ENCODE data around the gene MEMO1. TPM values are rescaled to one million over a fixed set of nuclear protein-coding genes. Genes with fewer than 3 reads are reported as not detected.
"Not testable (repeated sequence)": the region's sequence is repeated elsewhere in the genome, so short reads cannot be mapped to it uniquely, and the experiment has no call there.

The MEMO1 gene
- total and polyA plus RNA-seq, 8 donors = 3.5 to 33.8 (median 25.6) TPM

DNA sequence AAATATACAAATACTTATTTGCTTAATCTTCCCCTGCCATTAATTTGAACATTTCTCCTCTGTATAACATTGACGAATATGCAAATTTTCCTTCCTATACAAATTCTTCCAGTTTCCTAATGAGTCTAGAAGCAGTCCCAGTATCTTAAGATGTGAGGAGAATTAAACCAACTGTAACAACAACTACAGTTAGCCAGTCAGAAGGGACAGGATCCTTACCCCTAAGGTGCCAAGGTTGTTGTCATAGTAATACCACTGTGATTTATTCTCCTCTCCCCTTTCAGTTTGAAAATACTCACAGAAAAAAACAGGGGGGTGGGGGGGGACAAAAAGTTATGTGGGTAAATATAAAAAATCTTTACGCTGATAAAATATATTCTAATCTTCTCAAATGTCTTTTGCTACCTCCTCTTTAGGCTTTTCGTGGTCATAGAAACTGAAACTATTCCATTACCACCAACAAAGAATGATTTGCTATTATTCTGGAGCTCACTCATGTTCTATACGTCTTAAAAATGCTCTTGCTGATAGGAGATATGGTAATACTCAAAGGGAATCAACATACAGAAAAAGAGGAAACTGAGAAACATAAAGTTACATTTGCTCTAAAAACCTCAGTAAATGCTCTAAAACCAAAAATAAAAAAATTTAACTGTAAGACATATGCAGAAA lies 107.6 kb downstream of the MEMO1 start:
- intact Hi-C loops (cut with DNase I; ENCODE audit: low total_unique reads) = no loop called here
- Histone ChIP-seq H3K9me3 (peaks cover 0 to 15% (median under 1%) of the 10 kb centered on the region in 4 donors), H3K36me3 (peaks cover 12 to 48% (median 29%) of the 10 kb centered on the region in 4 donors), H3K4me1 (no peaks in the 10 kb centered on the region), H3K27ac (no peak overlapping the region), H3K27me3 (no peaks in the 10 kb centered on the region), H3K4me3 (no peak overlapping the region)
- WGBS, 5 donors = 53 to 59% (median 57%) methylated on average over 4 of the region's 4 CpGs
- TF ChIP-seq, protein P1, sequence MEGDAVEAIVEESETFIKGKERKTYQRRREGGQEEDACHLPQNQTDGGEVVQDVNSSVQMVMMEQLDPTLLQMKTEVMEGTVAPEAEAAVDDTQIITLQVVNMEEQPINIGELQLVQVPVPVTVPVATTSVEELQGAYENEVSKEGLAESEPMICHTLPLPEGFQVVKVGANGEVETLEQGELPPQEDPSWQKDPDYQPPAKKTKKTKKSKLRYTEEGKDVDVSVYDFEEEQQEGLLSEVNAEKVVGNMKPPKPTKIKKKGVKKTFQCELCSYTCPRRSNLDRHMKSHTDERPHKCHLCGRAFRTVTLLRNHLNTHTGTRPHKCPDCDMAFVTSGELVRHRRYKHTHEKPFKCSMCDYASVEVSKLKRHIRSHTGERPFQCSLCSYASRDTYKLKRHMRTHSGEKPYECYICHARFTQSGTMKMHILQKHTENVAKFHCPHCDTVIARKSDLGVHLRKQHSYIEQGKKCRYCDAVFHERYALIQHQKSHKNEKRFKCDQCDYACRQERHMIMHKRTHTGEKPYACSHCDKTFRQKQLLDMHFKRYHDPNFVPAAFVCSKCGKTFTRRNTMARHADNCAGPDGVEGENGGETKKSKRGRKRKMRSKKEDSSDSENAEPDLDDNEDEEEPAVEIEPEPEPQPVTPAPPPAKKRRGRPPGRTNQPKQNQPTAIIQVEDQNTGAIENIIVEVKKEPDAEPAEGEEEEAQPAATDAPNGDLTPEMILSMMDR (IDR thresholded peaks at IDR 0.05) = no peak
- TF ChIP-seq POLR2AphosphoS5 (IDR thresholded peaks at IDR 0.05) = no peak
- no peak for TF ChIP-seq POLR2A (IDR thresholded peaks at IDR 0.05)
- no peak for TF ChIP-seq EP300 (IDR thresholded peaks at IDR 0.05)
- no peak for DNase-seq

DNA sequence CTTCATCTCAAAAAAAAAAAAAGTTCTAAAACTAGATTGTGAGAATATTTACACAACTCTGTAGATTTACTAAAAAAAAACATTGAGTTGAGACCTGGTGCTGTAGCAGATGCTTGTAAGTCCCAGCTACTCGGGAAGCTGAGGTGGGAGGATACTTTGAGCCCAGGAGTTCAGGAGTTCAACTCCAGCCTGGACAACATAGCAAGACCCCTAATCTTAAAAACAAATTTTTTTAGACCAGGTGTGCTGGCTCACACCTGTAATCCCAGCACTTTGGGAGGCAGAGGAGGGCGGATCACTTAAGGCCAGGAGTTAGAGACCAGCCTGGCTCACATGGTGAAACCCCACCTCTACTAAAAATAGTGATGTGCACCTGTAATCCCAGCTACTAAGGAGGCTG lies 108.9 kb downstream of the MEMO1 start:
- Histone ChIP-seq H3K9me3 (peaks cover 0 to 29% (median 7%) of the 10 kb centered on the region in 4 donors), H3K27ac (no peak overlapping the region), H3K36me3 (peaks cover 12 to 55% (median 34%) of the 10 kb centered on the region in 4 donors), H3K4me3 (no peak overlapping the region), H3K4me1 (no peaks in the 10 kb centered on the region), H3K27me3 (no peaks in the 10 kb centered on the region)
- intact Hi-C loops (cut with DNase I; ENCODE audit: low total_unique reads) = no loop called here
- WGBS, 5 donors = 95 to 98% (median 97%) methylated on average over 2 of the region's 2 CpGs
- DNase-seq = no peak
- TF ChIP-seq, protein P1 (IDR thresholded peaks at IDR 0.05) = no peak
- no peak for TF ChIP-seq EP300 (IDR thresholded peaks at IDR 0.05)
- no peak for TF ChIP-seq POLR2A (IDR thresholded peaks at IDR 0.05)
- no peak for TF ChIP-seq POLR2AphosphoS5 (IDR thresholded peaks at IDR 0.05)

DNA sequence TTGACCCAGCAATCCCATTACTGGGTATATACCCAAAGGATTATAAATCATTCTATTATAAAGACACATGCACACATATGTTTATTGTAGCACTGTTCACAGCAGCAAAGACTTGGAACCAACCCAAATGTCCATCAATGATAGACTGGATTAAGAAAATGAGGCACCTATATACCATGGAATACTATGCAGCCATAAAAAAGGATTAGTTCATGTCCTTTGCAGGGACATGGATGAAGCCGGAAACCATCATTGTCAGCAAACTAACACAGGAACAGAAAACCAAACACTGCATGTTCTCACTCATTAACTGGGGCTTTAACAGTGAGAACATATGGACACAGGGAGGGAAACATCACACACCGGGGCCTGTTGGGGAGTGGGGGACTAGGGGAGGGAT lies 110.7 kb downstream of the MEMO1 start:
- H3K27ac ChIP-seq; H3K4me3 ChIP-seq; H3K27me3 ChIP-seq; H3K4me1 ChIP-seq; DNase-seq; intact Hi-C loops (cut with DNase I; ENCODE audit: low total_unique reads): not testable (repeated sequence)
- Histone ChIP-seq H3K9me3 (peaks cover 0 to 30% (median 8%) of the 10 kb centered on the region in 4 donors), H3K36me3 (peaks cover 12 to 55% (median 34%) of the 10 kb centered on the region in 4 donors)
- WGBS, 5 donors = 97 to 100% (median 98%) methylated on average over 2 of the region's 2 CpGs

DNA sequence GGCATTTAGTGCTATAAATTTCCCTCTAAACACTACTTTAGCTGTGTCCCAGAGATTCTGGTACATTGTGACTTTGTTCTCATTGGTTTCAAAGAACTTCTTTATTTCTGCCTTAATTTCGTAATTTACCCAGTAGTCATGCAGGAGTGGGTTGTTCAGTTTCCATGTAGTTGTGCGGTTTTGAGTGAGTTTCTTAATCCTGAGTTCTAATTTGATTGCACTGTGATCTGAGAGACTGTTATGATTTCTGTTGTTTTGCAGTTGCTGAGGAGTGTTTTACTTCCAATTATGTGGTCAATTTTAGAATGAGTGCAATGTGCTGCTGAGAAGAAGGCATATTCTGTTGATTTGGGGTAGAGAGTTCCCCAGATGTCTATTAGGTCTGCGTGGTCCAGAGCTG lies 112.5 kb downstream of the MEMO1 start:
- H3K36me3 ChIP-seq = peaks cover 12 to 47% (median 30%) of the 10 kb centered on the region in 4 donors
- H3K27ac ChIP-seq; DNase-seq; H3K27me3 ChIP-seq; H3K4me3 ChIP-seq; intact Hi-C loops (cut with DNase I; ENCODE audit: low total_unique reads); H3K4me1 ChIP-seq: not testable (repeated sequence)
- H3K9me3 ChIP-seq = peaks cover 0 to 30% (median 8%) of the 10 kb centered on the region in 4 donors
- WGBS, 5 donors = 94 to 100% (median 98%) methylated on average over 3 of the region's 3 CpGs

DNA sequence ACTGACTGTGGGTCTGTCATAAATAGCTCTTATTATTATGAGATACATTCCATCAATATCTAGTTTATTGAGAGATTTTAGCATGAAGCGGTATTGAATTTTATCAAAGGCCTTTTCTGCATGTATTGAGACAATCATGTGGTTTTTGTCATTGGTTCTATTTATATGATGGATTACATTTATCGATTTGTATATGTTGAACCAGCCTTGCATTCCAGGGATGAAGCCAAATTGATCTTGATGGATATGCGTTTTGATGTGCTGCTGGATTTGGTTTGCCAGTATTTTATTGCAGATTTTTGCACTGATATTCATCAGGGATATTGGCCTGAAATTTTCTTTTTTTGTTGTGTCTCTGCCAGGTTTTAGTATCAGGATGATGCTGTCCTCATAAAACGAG lies 113.5 kb downstream of the MEMO1 start:
- H3K27ac ChIP-seq; H3K4me3 ChIP-seq; intact Hi-C loops (cut with DNase I; ENCODE audit: low total_unique reads); DNase-seq; H3K4me1 ChIP-seq; H3K27me3 ChIP-seq: not testable (repeated sequence)
- WGBS, 5 donors = 95 to 99% (median 96%) methylated on average over 4 of the region's 4 CpGs
- peaks cover 12 to 45% (median 27%) of the 10 kb centered on the region in 4 donors for H3K36me3 ChIP-seq
- peaks cover 0 to 30% (median 8%) of the 10 kb centered on the region in 4 donors for H3K9me3 ChIP-seq

DNA sequence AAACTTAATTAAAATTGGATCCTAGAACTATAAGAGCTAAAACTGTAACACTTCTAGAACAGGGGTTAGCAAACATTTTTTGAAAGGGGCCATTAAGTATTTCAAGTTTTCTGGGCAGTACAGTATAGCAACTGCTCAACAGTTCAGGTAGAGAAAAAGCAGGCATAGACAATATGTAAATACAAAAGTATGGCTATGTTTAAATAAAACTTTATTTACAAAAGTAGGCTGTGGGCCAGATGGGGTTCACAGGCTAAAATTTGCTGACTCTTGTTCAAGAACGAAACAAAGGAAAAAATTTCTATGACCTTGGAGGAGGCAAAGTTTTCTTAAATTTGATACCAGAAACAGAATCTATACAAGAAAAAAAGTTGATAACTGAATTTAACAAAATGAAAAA lies 114.5 kb downstream of the MEMO1 start:
- no peaks in the 10 kb centered on the region for H3K27me3 ChIP-seq
- no peaks in the 10 kb centered on the region for H3K4me1 ChIP-seq
- peaks cover 0 to 30% (median 8%) of the 10 kb centered on the region in 4 donors for H3K9me3 ChIP-seq
- TF ChIP-seq, protein P1 (IDR thresholded peaks at IDR 0.05) = no peak
- TF ChIP-seq POLR2AphosphoS5 (IDR thresholded peaks at IDR 0.05) (no peak), POLR2A (IDR thresholded peaks at IDR 0.05) (no peak), EP300 (IDR thresholded peaks at IDR 0.05) (no peak)
- peaks cover 5 to 41% (median 23%) of the 10 kb centered on the region in 4 donors for H3K36me3 ChIP-seq
- no peak overlapping the region for H3K4me3 ChIP-seq
- intact Hi-C loops (cut with DNase I; ENCODE audit: low total_unique reads) = no loop called here
- WGBS, 5 donors = 92 to 100% (median 98%) methylated on average over 1 of the region's 1 CpG
- no peak for DNase-seq
- no peak overlapping the region for H3K27ac ChIP-seq
